Muscle layer of duodenum (tissue), 2 donors: ENCODE data around the gene NOX4.
"Not testable (repeated sequence)": the region's sequence is repeated elsewhere in the genome, so short reads cannot be mapped to it uniquely, and the experiment has no call there.

Experiments
- H3K27ac ChIP-seq: one replicate; pipeline ENCODE4 v1.7.0; 2013; ENCODE audit warnings: mild to moderate bottlenecking, low read length
- H3K27me3 ChIP-seq: one replicate; pipeline ENCODE4 v1.7.0; 2013; ENCODE audit warnings: low read depth, mild to moderate bottlenecking, control low read depth, low read length
- H3K36me3 ChIP-seq, 2 donors: one replicate each; pipeline ENCODE4 v1.7.0; 2013; ENCODE audit warnings: low read length in 2 of 2, control low read depth in 1 of 2, mild to moderate bottlenecking in 1 of 2; ENCODE audit not compliant: insufficient read depth in 2 of 2, control insufficient read depth in 1 of 2
- H3K4me1 ChIP-seq, 2 donors: one replicate each; pipeline ENCODE4 v1.7.0; 2013; ENCODE audit warnings: low read length in 2 of 2, mild to moderate bottlenecking in 2 of 2, control low read depth in 1 of 2, moderate library complexity in 1 of 2; ENCODE audit not compliant: insufficient read depth in 2 of 2, control insufficient read depth in 1 of 2
- H3K4me3 ChIP-seq, 2 donors: one replicate each; pipeline ENCODE4 v1.7.0; 2013; ENCODE audit warnings: low read length in 2 of 2, low read depth in 1 of 2, mild to moderate bottlenecking in 1 of 2
- H3K9me3 ChIP-seq, 2 donors: one replicate each; pipeline ENCODE4 v1.7.0; 2013; ENCODE audit warnings: low read length in 2 of 2, control low read depth in 1 of 2, mild to moderate bottlenecking in 1 of 2; ENCODE audit not compliant: control insufficient read depth in 1 of 2
- donor health status: healthy.

The NOX4 gene

DNA sequence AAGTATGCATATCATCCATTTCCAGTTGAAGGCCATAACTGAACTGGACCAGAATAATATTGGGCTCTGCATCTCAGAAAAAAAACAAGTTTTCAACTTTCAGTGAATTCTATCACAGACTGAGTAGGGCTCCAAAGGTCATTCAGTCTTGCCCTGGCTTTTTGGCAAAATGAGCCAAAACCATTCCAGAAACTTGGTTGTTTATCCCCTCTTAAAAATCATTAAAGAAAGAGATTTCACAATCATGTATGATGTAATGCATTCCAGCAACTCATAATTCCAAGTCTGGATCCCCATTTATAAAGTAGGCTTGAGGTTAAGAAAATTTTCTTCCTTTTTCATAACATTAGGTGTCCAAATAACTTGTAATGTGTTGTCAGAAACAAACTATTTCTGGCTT, 150.7 kb downstream of the NOX4 start:
- not testable (repeated sequence) for H3K4me1 ChIP-seq

DNA sequence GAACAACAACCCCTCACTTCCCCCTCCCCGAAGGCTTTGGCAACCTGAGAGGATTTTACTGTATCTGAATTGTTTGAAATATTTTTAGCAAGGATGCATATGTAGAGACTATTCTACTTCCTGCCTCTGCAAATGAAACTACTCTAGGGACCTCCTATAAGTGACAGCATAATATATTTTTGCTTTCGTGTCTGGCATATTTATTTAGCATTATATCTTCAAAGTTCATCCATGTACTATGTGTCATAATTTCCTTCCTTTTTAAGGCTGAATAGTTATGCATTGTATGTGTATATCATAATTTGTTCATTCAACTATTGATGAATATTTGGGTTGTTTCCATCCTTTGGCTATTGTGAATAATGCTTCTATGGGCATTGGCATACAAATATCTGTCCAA, 153.1 kb downstream of the NOX4 start:
- H3K27me3 ChIP-seq, H3K36me3 ChIP-seq, H3K9me3 ChIP-seq, H3K27ac ChIP-seq, H3K4me1 ChIP-seq, H3K4me3 ChIP-seq: not testable (repeated sequence)

More for the DNA sequence above, 150.7 kb downstream of the NOX4 start:
- H3K4me3 ChIP-seq, H3K27ac ChIP-seq, H3K9me3 ChIP-seq, H3K27me3 ChIP-seq, H3K36me3 ChIP-seq: not testable (repeated sequence)

DNA sequence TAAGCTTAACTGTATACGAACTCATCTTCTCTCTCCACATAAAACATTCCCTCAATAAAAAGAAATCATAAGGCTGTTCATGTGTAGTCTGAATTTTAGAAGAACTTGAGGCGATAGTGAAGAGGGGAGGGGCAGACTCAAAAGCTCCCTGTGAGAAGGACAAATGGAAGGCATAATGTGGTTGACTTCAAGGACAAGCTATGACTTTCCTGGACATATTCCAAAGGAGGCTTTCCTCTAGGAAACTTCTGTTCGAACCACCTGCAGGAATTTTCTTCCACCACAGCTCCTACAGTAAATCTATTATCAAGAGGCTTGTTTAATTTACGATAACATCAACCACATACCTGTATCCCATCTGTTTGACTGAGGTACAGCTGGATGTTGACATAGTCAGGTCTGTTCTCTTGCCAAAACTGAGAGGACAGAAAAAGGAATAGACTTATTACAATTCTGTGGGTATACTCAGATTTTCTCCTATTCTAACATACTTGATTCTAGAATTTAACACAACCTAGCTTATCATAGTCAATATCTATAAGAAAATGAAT, 154.0 kb downstream of the NOX4 start:
- H3K27me3 ChIP-seq, H3K27ac ChIP-seq, H3K4me1 ChIP-seq, H3K4me3 ChIP-seq, H3K9me3 ChIP-seq, H3K36me3 ChIP-seq: not testable (repeated sequence)

DNA sequence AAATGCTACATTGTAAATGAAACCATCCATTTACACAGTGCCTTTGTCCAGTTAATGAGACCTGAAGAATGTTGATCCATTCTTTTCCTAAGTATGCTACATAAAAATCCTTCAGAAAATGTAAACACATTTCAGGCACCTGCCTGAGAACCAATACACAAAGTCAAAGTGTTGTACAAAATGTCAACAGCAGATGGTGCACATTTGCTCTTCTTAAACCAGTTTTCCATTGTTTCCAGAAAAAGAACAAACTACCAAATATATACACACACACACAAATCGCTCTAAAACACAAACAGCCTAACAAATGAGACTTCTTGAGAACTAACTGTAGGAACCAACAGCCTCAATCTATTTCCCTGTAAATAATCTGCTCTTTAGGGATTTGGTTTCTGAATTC, 157.5 kb downstream of the NOX4 start:
- H3K27ac ChIP-seq, H3K27me3 ChIP-seq, H3K4me3 ChIP-seq, H3K36me3 ChIP-seq, H3K9me3 ChIP-seq, H3K4me1 ChIP-seq: not testable (repeated sequence)

DNA sequence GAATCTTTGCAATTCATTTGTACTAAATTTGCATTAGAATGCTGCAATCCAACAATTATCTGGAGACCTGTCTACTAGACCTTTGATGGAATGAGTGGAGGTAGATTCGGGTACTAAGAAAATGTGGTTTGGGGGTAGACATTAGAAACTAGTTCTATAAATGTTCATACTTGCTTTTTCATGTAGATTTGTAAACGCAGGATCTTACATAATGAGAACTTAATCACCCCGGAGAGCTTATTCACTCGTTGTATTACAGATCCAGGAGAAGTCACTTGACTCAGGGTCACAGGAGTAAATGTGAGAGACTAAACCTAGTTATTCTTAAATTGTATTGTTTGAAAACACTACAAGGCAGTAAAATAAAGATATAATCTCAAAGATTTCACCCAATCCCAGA, 159.2 kb downstream of the NOX4 start:
- H3K4me1 ChIP-seq, H3K36me3 ChIP-seq, H3K27me3 ChIP-seq, H3K4me3 ChIP-seq, H3K27ac ChIP-seq, H3K9me3 ChIP-seq: not testable (repeated sequence)

DNA sequence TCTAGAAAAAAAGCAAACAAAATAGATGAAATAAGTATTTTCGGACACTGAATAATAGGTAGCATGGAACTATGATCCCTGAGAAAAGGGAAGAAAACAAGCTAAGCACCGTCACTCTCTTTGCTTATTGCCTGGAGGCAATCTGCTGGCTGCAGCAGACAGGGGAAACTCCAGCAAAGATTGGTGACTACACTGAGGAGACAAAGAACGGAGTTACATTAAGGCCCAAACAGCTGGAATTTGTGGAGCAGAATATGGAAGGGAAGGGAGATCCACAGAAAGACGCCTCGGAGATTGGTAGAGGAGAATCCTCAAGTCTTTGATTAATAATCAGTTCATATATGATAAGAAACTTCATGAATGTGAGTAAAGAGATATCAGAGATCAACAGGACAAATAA, 163.3 kb downstream of the NOX4 start:
- Histone ChIP-seq H3K27ac (no peak overlapping the region), H3K27me3 (no peaks in the 10 kb centered on the region), H3K4me3 (no peak overlapping the region), H3K36me3 (no peaks in the 10 kb centered on the region), H3K9me3 (no peaks in the 10 kb centered on the region), H3K4me1 (no peaks in the 10 kb centered on the region)

DNA sequence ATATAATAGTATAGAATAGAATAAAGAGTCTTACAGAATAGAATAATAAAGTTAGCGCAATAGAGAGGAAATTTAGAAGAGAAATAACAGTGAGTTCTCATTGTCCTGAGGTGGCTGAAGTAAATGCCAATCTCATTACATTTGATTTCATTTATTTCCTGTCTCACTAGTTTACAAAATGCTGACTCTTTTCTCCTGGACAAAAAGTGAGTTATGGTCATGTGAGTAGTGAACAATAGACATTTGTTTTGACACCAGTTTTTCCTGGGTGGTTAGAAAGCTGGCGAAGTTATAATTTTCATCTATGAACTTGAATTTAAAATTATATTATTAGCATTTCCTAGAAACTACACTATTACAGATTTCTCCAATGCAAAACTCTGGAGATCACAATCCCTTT, 169.8 kb downstream of the NOX4 start:
- Histone ChIP-seq H3K4me1 (no peaks in the 10 kb centered on the region), H3K9me3 (no peaks in the 10 kb centered on the region), H3K4me3 (no peak overlapping the region), H3K27ac (no peak overlapping the region), H3K36me3 (no peaks in the 10 kb centered on the region), H3K27me3 (no peaks in the 10 kb centered on the region)

DNA sequence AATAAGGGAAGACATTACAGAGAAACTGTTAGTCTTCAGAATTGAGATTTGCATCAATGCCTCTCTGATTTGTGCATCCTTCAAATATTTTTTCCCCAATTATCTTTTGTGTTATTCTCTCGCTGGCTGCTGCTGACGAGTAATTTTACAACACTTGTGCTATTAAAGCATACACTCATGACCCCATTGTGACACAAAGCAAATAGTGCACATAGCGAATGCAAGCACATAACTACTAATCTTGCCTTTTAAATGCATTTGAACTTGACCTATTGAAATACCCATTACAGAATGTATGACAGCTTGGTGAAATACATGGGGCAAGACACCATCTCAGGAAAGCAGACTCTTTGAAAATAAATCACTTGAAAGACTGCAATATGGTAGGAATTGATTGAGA, 180.6 kb downstream of the NOX4 start:
- H3K27ac ChIP-seq, H3K4me3 ChIP-seq, H3K9me3 ChIP-seq, H3K27me3 ChIP-seq, H3K4me1 ChIP-seq, H3K36me3 ChIP-seq: not testable (repeated sequence)

DNA sequence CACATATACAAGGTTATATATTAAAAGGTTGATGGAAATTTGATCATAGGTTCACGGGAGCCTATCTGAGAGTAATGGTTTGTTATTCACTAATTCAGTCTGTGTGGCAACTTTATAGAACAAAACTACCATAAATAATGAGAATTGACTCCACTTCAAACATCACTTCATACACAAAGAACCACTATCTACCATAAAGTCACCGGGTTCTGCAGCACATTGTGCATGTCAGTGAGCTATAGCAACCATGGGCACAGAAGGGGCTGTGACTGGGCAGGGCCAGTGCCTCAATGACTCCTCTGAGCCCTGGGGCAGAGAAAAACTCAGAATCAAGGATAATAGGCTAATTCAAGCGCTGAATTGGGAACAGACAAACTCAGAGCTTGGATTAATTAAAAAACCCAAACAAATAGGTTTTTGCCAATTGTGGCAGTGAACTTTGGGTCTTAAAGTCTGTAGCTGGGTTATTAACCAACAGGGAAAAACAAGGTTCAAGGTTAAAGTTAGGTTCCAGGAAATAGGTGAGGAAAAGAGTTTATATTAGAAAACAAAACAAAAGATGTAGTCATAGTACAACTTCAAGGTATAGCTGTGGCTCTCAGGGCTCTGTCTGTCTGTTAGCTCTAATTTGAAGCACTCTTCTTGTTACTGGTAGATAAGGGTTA, 181.7 kb downstream of the NOX4 start:
- not testable (repeated sequence) for H3K4me3 ChIP-seq, H3K27ac ChIP-seq, H3K36me3 ChIP-seq, H3K4me1 ChIP-seq, H3K27me3 ChIP-seq, H3K9me3 ChIP-seq

DNA sequence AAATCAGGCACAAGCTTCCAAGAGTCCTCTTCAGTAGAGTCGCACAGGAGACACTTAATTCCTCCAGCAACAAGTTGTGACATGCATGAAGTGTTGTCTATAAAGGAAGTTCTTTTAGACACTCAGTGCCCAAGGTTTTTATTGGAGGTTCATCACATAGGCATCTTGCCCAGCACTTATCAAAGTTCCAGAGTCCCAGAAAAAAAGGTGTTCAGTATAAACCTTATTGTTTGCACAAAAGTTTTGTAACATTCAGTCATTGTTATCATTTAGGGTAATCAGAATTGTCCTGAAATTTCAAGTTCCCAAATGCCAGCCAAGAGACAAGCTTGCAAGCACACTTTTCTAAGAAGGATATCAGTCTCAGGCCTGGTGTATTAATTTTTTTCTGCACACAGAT, 182.9 kb downstream of the NOX4 start:
- H3K36me3 ChIP-seq, H3K4me3 ChIP-seq, H3K4me1 ChIP-seq, H3K9me3 ChIP-seq, H3K27me3 ChIP-seq, H3K27ac ChIP-seq: not testable (repeated sequence)

DNA sequence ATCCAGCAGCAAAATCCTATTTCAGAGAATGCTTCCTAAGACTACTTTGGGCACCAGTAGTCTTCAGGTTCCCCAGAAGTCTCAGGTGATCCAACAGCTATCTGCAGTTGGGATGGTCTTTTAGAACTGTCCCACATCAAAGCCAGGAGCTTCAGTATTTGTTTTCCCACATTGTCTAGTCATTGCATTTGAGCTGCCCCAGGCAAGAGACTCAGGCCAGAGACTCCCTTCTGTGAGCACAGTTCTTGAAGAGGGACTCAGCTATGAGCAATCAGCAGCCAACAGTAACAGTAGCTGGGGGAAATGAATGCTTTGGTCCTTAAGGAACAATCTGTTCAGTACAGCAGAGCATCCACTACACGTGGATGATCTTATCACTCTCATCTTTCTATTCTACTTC, 188.1 kb downstream of the NOX4 start:
- H3K36me3 ChIP-seq, H3K4me1 ChIP-seq, H3K9me3 ChIP-seq, H3K4me3 ChIP-seq, H3K27me3 ChIP-seq, H3K27ac ChIP-seq: not testable (repeated sequence)

DNA sequence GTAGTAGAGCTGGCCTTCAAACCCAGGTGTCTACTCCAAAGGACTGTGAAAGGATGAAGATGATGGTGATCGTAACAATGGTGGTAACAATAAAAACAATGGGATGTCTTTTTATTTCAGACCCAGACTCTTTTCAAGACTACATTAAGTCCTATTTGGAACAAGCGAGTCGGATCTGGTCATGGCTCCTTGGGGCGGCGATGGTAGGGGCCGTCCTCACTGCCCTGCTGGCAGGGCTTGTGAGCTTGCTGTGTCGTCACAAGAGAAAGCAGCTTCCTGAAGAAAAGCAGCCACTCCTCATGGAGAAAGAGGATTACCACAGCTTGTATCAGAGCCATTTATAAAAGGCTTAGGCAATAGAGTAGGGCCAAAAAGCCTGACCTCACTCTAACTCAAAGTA, 196.2 kb downstream of the NOX4 start:
- not testable (repeated sequence) for H3K36me3 ChIP-seq, H3K9me3 ChIP-seq, H3K27me3 ChIP-seq, H3K27ac ChIP-seq, H3K4me1 ChIP-seq, H3K4me3 ChIP-seq
